Measurements from ENCODE around the gene ZNF711.

DNA sequence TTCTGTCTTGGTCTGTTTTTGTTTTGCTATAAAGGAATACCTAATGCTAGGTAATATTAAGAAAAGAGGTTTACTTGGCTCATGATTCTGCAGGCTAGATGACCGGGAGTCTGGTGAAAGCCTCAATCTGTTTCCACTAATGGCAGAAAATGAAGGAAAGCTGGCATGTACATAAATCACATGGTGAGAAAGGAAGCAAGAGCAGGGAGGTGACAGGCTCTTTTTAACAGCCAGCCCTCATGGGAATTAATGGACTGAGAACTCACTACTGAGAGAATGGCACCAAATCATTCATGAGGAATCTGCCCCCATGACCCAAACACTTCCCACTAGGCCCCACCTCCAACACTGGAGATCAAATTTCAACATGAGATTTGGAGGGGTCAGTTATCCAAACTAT, 27.8 kb upstream of the ZNF711 start:
- TF ChIP-seq, protein P1, sequence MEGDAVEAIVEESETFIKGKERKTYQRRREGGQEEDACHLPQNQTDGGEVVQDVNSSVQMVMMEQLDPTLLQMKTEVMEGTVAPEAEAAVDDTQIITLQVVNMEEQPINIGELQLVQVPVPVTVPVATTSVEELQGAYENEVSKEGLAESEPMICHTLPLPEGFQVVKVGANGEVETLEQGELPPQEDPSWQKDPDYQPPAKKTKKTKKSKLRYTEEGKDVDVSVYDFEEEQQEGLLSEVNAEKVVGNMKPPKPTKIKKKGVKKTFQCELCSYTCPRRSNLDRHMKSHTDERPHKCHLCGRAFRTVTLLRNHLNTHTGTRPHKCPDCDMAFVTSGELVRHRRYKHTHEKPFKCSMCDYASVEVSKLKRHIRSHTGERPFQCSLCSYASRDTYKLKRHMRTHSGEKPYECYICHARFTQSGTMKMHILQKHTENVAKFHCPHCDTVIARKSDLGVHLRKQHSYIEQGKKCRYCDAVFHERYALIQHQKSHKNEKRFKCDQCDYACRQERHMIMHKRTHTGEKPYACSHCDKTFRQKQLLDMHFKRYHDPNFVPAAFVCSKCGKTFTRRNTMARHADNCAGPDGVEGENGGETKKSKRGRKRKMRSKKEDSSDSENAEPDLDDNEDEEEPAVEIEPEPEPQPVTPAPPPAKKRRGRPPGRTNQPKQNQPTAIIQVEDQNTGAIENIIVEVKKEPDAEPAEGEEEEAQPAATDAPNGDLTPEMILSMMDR (IDR thresholded peaks at IDR 0.05; ENCODE audit: poor library complexity, severe bottlenecking), result no peak
- TF ChIP-seq TAF1 (IDR thresholded peaks at IDR 0.05; ENCODE audit: low read depth) (no peak), EZH2 (IDR thresholded peaks at IDR 0.05; ENCODE audit: borderline replicate concordance, insufficient read depth, low read length, poor library complexity, severe bottlenecking) (no peak), RAD21 (conservative IDR thresholded peaks at IDR 0.05) (no peak), EP300 (conservative IDR thresholded peaks at IDR 0.05; ENCODE audit: poor library complexity, severe bottlenecking) (no peak), POLR2AphosphoS5 (IDR thresholded peaks at IDR 0.05) (no peak), SMC3 (conservative IDR thresholded peaks at IDR 0.05; ENCODE audit: poor library complexity) (no peak), MXI1 (conservative IDR thresholded peaks at IDR 0.05; ENCODE audit: poor library complexity, severe bottlenecking) (no peak)

Data from neural cell (in vitro differentiated cells).